Tibial artery (tissue), 4 donors: Measurements from ENCODE around the gene ZCCHC12.

ENCODE experiments used
- DNase-seq, 2 donors: peaks; one replicate each; pipeline ENCODE4 v3.0.0-alpha.2; 2019
- H3K27ac ChIP-seq, 2 donors: fragments of 200-600 bp; sonication (generic) in 1 of 2; 1 replicate in 1 of 2; 2 replicates in 1 of 2; pipeline ENCODE4 v1.5.1; 2018 to 2019; ENCODE audit warnings: mild to moderate bottlenecking in 1 of 2
- H3K27me3 ChIP-seq, 2 donors: fragments of 200-600 bp; sonication (generic) in 1 of 2; one replicate each; pipeline versions ENCODE4 v1.5.1 to v1.6.0; 2016 to 2019
- H3K36me3 ChIP-seq, 3 donors: fragments of 200-600 bp; sonication (generic) in 2 of 3; one replicate each; pipeline ENCODE4 v1.5.1; 2016 to 2019; ENCODE audit warnings: mild to moderate bottlenecking in 2 of 3
- H3K4me1 ChIP-seq, 4 donors: fragments of 200-600 bp; sonication (generic) in 2 of 4; 1 replicate in 3 of 4; 2 replicates in 1 of 4; pipeline ENCODE4 v1.5.1; 2016 to 2019
- H3K4me3 ChIP-seq, 2 donors: fragments of 200-600 bp; sonication (generic) in 1 of 2; 1 replicate in 1 of 2; 2 replicates in 1 of 2; pipeline ENCODE4 v1.5.1; 2018 to 2019; ENCODE audit warnings: mild to moderate bottlenecking in 2 of 2
- H3K9me3 ChIP-seq, 3 donors: fragments of 200-600 bp; sonication (generic) in 1 of 3; one replicate each; pipeline ENCODE4 v1.5.1; 2016 to 2019
- intact Hi-C: fragments of 100-400 bp; cut with DNase I; formaldehyde crosslinking; loops from one replicate; pipeline ENCODE4 v1.15.0; 2023; ENCODE audit warnings: low total_unique reads
- TF ChIP-seq, protein P1 (sequence below), 2 experiments: fragments of 200-600 bp in 1 of 2; fragments of 450-650 bp in 1 of 2; IDR thresholded peaks; one replicate each; pipeline ENCODE4 v1.5.1; 2017 to 2019; ENCODE audit warnings: antibody characterized with exemption in 2 of 2, mild to moderate bottlenecking in 1 of 2, moderate library complexity in 1 of 2

Gene ZCCHC12

GRCh38 chrX:118823263-118824172 lies at the start of gene ZCCHC12:
TSS of gene ZCCHC12 (plus strand) at chrX:118823824. CDS start at chrX:118825245, 1,421 bp downstream.
- Histone ChIP-seq H3K27ac (no peak within 1 kb of the TSS), H3K36me3 (no peaks in the 10 kb centered on the region), H3K27me3 (peaks cover 0 to 14% of the 10 kb centered on the region in 2 donors), H3K4me1 (peaks cover 0 to 24% (median 15%) of the 10 kb centered on the region in 4 donors), H3K9me3 (peaks cover 0 to 7% (median 6%) of the 10 kb centered on the region in 3 donors), H3K4me3 (peak within 1 kb of the TSS; percentile 33 to 49)
- DNase-seq = no peak
- intact Hi-C loops = no loop called here
- TF ChIP-seq, protein P1, sequence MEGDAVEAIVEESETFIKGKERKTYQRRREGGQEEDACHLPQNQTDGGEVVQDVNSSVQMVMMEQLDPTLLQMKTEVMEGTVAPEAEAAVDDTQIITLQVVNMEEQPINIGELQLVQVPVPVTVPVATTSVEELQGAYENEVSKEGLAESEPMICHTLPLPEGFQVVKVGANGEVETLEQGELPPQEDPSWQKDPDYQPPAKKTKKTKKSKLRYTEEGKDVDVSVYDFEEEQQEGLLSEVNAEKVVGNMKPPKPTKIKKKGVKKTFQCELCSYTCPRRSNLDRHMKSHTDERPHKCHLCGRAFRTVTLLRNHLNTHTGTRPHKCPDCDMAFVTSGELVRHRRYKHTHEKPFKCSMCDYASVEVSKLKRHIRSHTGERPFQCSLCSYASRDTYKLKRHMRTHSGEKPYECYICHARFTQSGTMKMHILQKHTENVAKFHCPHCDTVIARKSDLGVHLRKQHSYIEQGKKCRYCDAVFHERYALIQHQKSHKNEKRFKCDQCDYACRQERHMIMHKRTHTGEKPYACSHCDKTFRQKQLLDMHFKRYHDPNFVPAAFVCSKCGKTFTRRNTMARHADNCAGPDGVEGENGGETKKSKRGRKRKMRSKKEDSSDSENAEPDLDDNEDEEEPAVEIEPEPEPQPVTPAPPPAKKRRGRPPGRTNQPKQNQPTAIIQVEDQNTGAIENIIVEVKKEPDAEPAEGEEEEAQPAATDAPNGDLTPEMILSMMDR (IDR thresholded peaks at IDR 0.05) = no peak

DNA sequence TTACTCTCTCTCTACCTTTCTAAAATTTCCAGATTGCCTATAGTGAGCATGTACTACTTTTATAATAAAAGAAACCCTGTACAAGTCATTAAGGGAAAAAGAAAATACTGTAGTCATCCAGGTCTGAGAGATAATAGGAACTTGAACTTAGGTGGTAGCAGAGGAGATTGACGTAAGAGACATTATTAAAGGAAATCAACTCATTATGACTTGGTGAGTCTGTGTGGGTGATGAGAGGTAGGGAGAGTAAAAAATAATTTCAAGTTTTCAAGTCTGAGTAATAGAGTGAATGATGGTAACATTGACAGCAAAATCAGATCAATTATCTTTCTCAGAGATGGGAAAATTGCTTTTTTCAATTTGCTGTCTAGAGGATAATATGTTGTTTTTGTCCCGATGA lies 44.0 kb upstream of the ZCCHC12 start:
- intact Hi-C loops = no loop called here
- DNase-seq = no peak
- H3K36me3 ChIP-seq = no peaks in the 10 kb centered on the region
- no peak overlapping the region for H3K27ac ChIP-seq
- no peaks in the 10 kb centered on the region for H3K27me3 ChIP-seq
- H3K4me3 ChIP-seq = no peak overlapping the region
- TF ChIP-seq, protein P1 (IDR thresholded peaks at IDR 0.05) = no peak
- peaks cover 0 to 11% (median 0%) of the 10 kb centered on the region in 4 donors for H3K4me1 ChIP-seq
- no peaks in the 10 kb centered on the region for H3K9me3 ChIP-seq

GRCh38 chrX:118780509-118780908 lies 43.1 kb upstream of the ZCCHC12 start:
- TF ChIP-seq, protein P1 (IDR thresholded peaks at IDR 0.05) = no peak
- H3K36me3 ChIP-seq = no peaks in the 10 kb centered on the region
- no peak for DNase-seq
- peaks cover 0 to 11% (median 0%) of the 10 kb centered on the region in 4 donors for H3K4me1 ChIP-seq
- H3K27ac ChIP-seq = peak overlapping the region; percentile 25 to 42
- no peak overlapping the region for H3K4me3 ChIP-seq
- intact Hi-C loops = no loop called here
- no peaks in the 10 kb centered on the region for H3K27me3 ChIP-seq
- H3K9me3 ChIP-seq = no peaks in the 10 kb centered on the region

DNA sequence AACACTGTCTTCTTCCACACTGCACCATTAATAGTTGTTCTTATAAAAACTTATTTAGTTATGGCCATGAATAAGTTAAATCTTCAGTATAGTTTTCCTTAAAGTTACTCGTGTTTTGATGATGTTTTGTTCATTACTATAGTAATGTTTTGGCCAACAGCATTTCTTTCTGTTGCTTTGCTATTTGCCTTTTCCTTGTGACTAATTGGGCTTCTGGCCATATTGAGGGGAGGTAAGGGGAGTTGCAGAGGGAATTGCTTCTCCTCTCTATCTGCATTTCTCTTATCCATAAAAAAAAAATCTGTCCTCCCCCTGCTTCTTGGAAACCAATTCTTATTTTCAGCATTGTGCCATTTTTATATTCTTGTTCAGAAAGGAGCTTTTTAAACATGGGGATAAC lies 42.7 kb upstream of the ZCCHC12 start:
- Histone ChIP-seq H3K27me3 (no peaks in the 10 kb centered on the region), H3K27ac (peak overlapping the region; percentile 25 to 42), H3K4me1 (peaks cover 0 to 11% (median 0%) of the 10 kb centered on the region in 4 donors), H3K4me3 (no peak overlapping the region), H3K36me3 (no peaks in the 10 kb centered on the region), H3K9me3 (no peaks in the 10 kb centered on the region)
- TF ChIP-seq, protein P1 (IDR thresholded peaks at IDR 0.05) = no peak
- DNase-seq = no peak
- intact Hi-C loops = no loop called here

DNA sequence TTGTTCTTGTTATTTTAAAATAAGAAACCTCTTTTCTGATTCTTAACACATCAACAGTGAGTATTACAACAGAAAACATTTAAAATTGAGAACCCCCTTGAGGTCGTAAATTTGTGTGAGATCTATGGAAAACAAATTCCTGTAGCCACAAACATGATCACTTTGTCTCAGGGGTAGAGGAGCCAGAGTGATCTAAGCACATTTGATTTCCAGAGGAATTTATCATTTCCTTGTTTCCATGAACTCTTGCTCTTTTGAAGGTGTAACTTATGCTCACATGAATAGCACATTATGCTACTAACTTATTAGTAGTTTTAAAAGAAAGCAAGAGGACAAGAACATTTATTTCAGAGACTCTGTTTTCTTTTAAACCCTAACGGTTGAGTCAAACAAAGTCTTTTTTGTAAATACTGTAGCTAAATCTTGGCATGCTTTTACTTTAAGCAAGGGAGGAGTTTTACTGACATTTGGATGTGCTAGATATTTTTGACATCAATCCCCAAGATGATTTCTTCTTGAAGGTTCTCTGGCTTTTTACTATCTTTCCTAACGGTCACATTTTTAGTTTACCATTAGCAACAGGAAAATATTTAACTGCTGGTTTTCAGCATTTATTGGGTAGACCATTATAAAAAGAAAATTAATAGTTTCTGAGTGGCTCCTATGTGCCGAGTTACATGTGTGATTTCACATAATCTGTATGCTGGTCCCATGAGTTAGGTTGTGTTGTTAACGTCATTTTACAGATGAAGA lies 27.9 kb upstream of the ZCCHC12 start:
- no peak overlapping the region for H3K27ac ChIP-seq
- TF ChIP-seq, protein P1 (IDR thresholded peaks at IDR 0.05) = no peak
- intact Hi-C loops = no loop called here

More for the DNA sequence above, 27.9 kb upstream of the ZCCHC12 start:
- Histone ChIP-seq H3K27me3 (no peaks in the 10 kb centered on the region), H3K9me3 (no peaks in the 10 kb centered on the region), H3K4me3 (no peak overlapping the region), H3K36me3 (peaks cover 0 to 8% (median 0%) of the 10 kb centered on the region in 3 donors), H3K4me1 (no peaks in the 10 kb centered on the region)
- no peak for DNase-seq
